Small intestine (tissue), 7 donors: ENCODE data around the gene TMEM14A. TPM values are rescaled to one million over a fixed set of nuclear protein-coding genes. Genes with fewer than 3 reads are reported as not detected.
"Not testable (repeated sequence)": the region's sequence is repeated elsewhere in the genome, so short reads cannot be mapped to it uniquely, and the experiment has no call there.

Experiments
- DNase-seq, 2 donors: peaks; one replicate each; pipeline versions ENCODE4 v3.0.0 to v3.0.0-alpha.2; 2013
- FAIRE-seq: peaks from 2 replicates; lab custom pipeline; 2012; peaks lifted over from hg19 to GRCh38; lab: Jason Lieb, UNC
- H3K27ac ChIP-seq, 3 donors: one replicate each; pipeline ENCODE4 v1.5.1; 2013; ENCODE audit warnings: low read length in 2 of 3, mild to moderate bottlenecking in 2 of 3, control low read depth in 1 of 3, inconsistent platforms in 1 of 3, low read depth in 1 of 3, moderate library complexity in 1 of 3
- H3K27me3 ChIP-seq, 3 donors: one replicate each; pipeline ENCODE4 v1.6.1; 2013; ENCODE audit warnings: low read length in 3 of 3, inconsistent platforms in 1 of 3; ENCODE audit not compliant: control insufficient read depth in 3 of 3, insufficient read depth in 3 of 3
- H3K36me3 ChIP-seq, 3 donors: one replicate each; pipeline ENCODE4 v1.6.1; 2013; ENCODE audit warnings: low read length in 3 of 3, inconsistent platforms in 1 of 3, low read depth in 1 of 3, mild to moderate bottlenecking in 1 of 3, moderate library complexity in 1 of 3; ENCODE audit not compliant: control insufficient read depth in 3 of 3, insufficient read depth in 2 of 3
- H3K4me1 ChIP-seq, 3 donors: one replicate each; pipeline ENCODE4 v1.6.1; 2013; ENCODE audit warnings: low read length in 2 of 3, inconsistent platforms in 1 of 3, low read depth in 1 of 3, mild to moderate bottlenecking in 1 of 3, moderate library complexity in 1 of 3; ENCODE audit not compliant: control insufficient read depth in 3 of 3, insufficient read depth in 2 of 3
- H3K4me3 ChIP-seq, 3 donors: one replicate each; pipeline ENCODE4 v1.5.1; 2013; ENCODE audit warnings: low read length in 3 of 3, control low read depth in 1 of 3, inconsistent platforms in 1 of 3, low read depth in 1 of 3, mild to moderate bottlenecking in 1 of 3, moderate library complexity in 1 of 3
- H3K9me3 ChIP-seq, 2 donors: one replicate each; pipeline ENCODE4 v1.6.1; 2013; ENCODE audit warnings: low read depth in 1 of 2, low read length in 1 of 2; ENCODE audit not compliant: control insufficient read depth in 2 of 2, insufficient read depth in 1 of 2
- WGBS, 3 donors: extraction: QIAGEN DNeasy Blood & Tissue Kit; methylation state at CpG; one replicate each; pipeline ENCODE4 v1.1.7; 2013; 5-methylcytosine and 5-hydroxymethylcytosine counted together
- polyA plus RNA-seq, 4 donors: library from polyadenylated mRNA; stranded (reverse) in 3 of 4; unstranded in 1 of 4; fragments of 200-250 nt in 3 of 4; fragments of 120-200 nt in 1 of 4; gene quantifications; one replicate each; pipeline versions ENCODE4 v1.2.1 to v1.2.3, GENCODE V29; 2013
- donor health status: healthy with polysubstance abuse.
- donor health status: control.
- donor health status: control.
- donor health status: Bipolar disorder and iron deficiency.
- donor health status: healthy.

TMEM14A gene
- polyA plus RNA-seq, 4 donors, result 26.7 to 52.2 (median 36.7) TPM

GRCh38 chr6:52691718-52692117, 20.8 kb downstream of the TMEM14A start:
- H3K27ac ChIP-seq, result no peak overlapping the region

GRCh38 chr6:52693773-52694172, 22.9 kb downstream of the TMEM14A start:
- no peaks in the 10 kb centered on the region for H3K36me3 ChIP-seq
- FAIRE-seq (no peak), DNase-seq (peak; percentile 39 to 55)
- WGBS, 3 donors, result 76 to 88% (median 78%) methylated on average over 4 of the region's 4 CpGs
- peaks cover 0 to 7% of the 10 kb centered on the region in 2 donors for H3K9me3 ChIP-seq
- H3K4me3 ChIP-seq, result no peak overlapping the region
- peaks cover 0 to 2% (median 0%) of the 10 kb centered on the region in 3 donors for H3K4me1 ChIP-seq
- H3K27ac ChIP-seq, result no peak overlapping the region
- no peaks in the 10 kb centered on the region for H3K27me3 ChIP-seq

More at GRCh38 chr6:52691718-52692117, 20.8 kb downstream of the TMEM14A start:
- peaks cover 0 to 2% (median 0%) of the 10 kb centered on the region in 3 donors for H3K4me1 ChIP-seq
- no peaks in the 10 kb centered on the region for H3K27me3 ChIP-seq
- H3K36me3 ChIP-seq, result no peaks in the 10 kb centered on the region
- H3K4me3 ChIP-seq, result no peak overlapping the region
- FAIRE-seq (no peak), DNase-seq (peak in 1 of 2 donors; percentile 21)
- H3K9me3 ChIP-seq, result peaks cover 0 to 7% of the 10 kb centered on the region in 2 donors
- WGBS, 3 donors, result 33 to 71% (median 42%) methylated on average over 2 of the region's 2 CpGs

GRCh38 chr6:52694404-52694803, 23.5 kb downstream of the TMEM14A start:
- H3K36me3 ChIP-seq, result no peaks in the 10 kb centered on the region
- DNase-seq, result no peak
- H3K27me3 ChIP-seq, result no peaks in the 10 kb centered on the region
- H3K4me3 ChIP-seq, result no peak overlapping the region
- 96 to 97% (median 97%) methylated on average over 2 of the region's 2 CpGs for WGBS, 3 donors
- no peak overlapping the region for H3K27ac ChIP-seq
- H3K9me3 ChIP-seq, result peaks cover 0 to 7% of the 10 kb centered on the region in 2 donors
- no peak for FAIRE-seq
- H3K4me1 ChIP-seq, result peaks cover 0 to 2% (median 0%) of the 10 kb centered on the region in 3 donors

- peaks cover 0 to 7% of the 10 kb centered on the region in 2 donors for H3K9me3 ChIP-seq
- WGBS, 3 donors, result 65 to 76% (median 73%) methylated on average over 4 of the region's 4 CpGs
- H3K27ac ChIP-seq, result no peak overlapping the region
- FAIRE-seq (no peak), DNase-seq (no peak)
- no peaks in the 10 kb centered on the region for H3K27me3 ChIP-seq
- H3K4me1 ChIP-seq, result peaks cover 0 to 2% (median 0%) of the 10 kb centered on the region in 3 donors
- H3K36me3 ChIP-seq, result no peaks in the 10 kb centered on the region
- H3K4me3 ChIP-seq, result no peak overlapping the region
Measured at GRCh38 chr6:52696418-52696817, 25.5 kb downstream of the TMEM14A start.

- FAIRE-seq, result no peak
- no peak overlapping the region for H3K4me3 ChIP-seq
- 95 to 96% (median 95%) methylated on average over 2 of the region's 2 CpGs for WGBS, 3 donors
- H3K27ac ChIP-seq, result no peak overlapping the region
- H3K36me3 ChIP-seq, result no peaks in the 10 kb centered on the region
- peaks cover 0 to 2% (median 0%) of the 10 kb centered on the region in 3 donors for H3K4me1 ChIP-seq
- no peaks in the 10 kb centered on the region for H3K27me3 ChIP-seq
- peaks cover 0 to 7% of the 10 kb centered on the region in 2 donors for H3K9me3 ChIP-seq
- no peak for DNase-seq
Measured at GRCh38 chr6:52697903-52698302, 27.0 kb downstream of the TMEM14A start.

- Histone ChIP-seq H3K36me3 (no peaks in the 10 kb centered on the region), H3K4me1 (no peaks in the 10 kb centered on the region), H3K27me3 (no peaks in the 10 kb centered on the region), H3K27ac (no peak overlapping the region), H3K4me3 (no peak overlapping the region), H3K9me3 (peaks cover 0 to 13% of the 10 kb centered on the region in 2 donors)
- no peak for FAIRE-seq
- DNase-seq, result no peak
Measured at GRCh38 chr6:52704060-52704459, 33.1 kb downstream of the TMEM14A start.

- H3K27ac ChIP-seq, H3K27me3 ChIP-seq, H3K4me3 ChIP-seq, H3K4me1 ChIP-seq, H3K36me3 ChIP-seq, DNase-seq, FAIRE-seq: not testable (repeated sequence)
- H3K9me3 ChIP-seq, result peaks cover 0 to 13% of the 10 kb centered on the region in 2 donors
- WGBS, 3 donors, result 88 to 93% (median 90%) methylated on average over 6 of the region's 6 CpGs
Measured at GRCh38 chr6:52704781-52705502, 34.0 kb downstream of the TMEM14A start.

- Histone ChIP-seq H3K9me3 (peaks cover 0 to 13% of the 10 kb centered on the region in 2 donors), H3K4me3 (no peak overlapping the region), H3K4me1 (no peaks in the 10 kb centered on the region), H3K27ac (no peak overlapping the region), H3K27me3 (no peaks in the 10 kb centered on the region), H3K36me3 (no peaks in the 10 kb centered on the region)
- FAIRE-seq, result no peak
- DNase-seq, result no peak
- WGBS, 3 donors, result 92 to 97% (median 93%) methylated on average over 3 of the region's 3 CpGs
Measured at GRCh38 chr6:52706001-52706400, 35.1 kb downstream of the TMEM14A start.
